GM12878 (cell line): ENCODE results near the gene AKT1S1. TPM values are rescaled to one million over a fixed set of nuclear protein-coding genes. Genes with fewer than 3 reads are reported as not detected.

Experiments used
- ATAC-seq: fragments of 200-7000 bp; cut with Tn5 transposase; 3 replicates; pipeline ENCODE4 v1.9.1; 2020; ENCODE audit warnings: mild to moderate bottlenecking, moderate library complexity
- BruUV-seq: library from RNA; stranded (reverse); fragments of 400-500 nt; replicated peaks from 2 replicates; lab custom pipeline; 2021; lab: Mats Ljungman, UMichigan
- CTCF ChIA-PET: fragments of 300-600 bp; sonication (Branson Sonifier 250); formaldehyde crosslinking; extraction: SDS; loops from one replicate; lab custom pipeline; 2021; ENCODE audit warnings: inconsistent platforms; lab: Yijun Ruan, JAX
- POLR2A ChIA-PET: fragments of 350-600 bp; formaldehyde crosslinking; extraction: SDS; loops from one replicate; lab custom pipeline; 2021; ENCODE audit warnings: inconsistent platforms; lab: Charles Lee
- RAD21 ChIA-PET: fragments of 300-600 bp; sonication (Branson Sonifier 250); formaldehyde crosslinking; loops from one replicate; lab custom pipeline; 2023; ENCODE audit warnings: antibody characterized with exemption; ENCODE audit not compliant: unreplicated experiment; lab: Charles Lee
- SMC1A ChIA-PET: fragments of 300-600 bp; sonication (Branson Sonifier 250); formaldehyde crosslinking; loops from one replicate; lab custom pipeline; 2023; ENCODE audit not compliant: unreplicated experiment, uncharacterized antibody; lab: Charles Lee
- DNase-seq: peaks from one replicate; pipeline ENCODE4 v3.0.0-alpha.2; 2011; ENCODE audit warnings: low read depth, low spot score
- FAIRE-seq: peaks from 3 replicates; lab custom pipeline; 2011; peaks lifted over from hg19 to GRCh38; lab: Jason Lieb, UNC
- H2AFZ ChIP-seq: 2 replicates; pipeline ENCODE4 v1.6.0; 2011; ENCODE audit warnings: low read depth, low read length, control low read depth; ENCODE audit not compliant: control insufficient read depth
- H3K27ac ChIP-seq: 2 replicates; pipeline ENCODE4 v1.5.1; 2011; ENCODE audit warnings: control low read depth; ENCODE audit not compliant: control insufficient read depth, insufficient read depth
- H3K27me3 ChIP-seq, 2 experiments: replicated peaks in 1 of 2; 2 replicates each; pipeline versions ENCODE4 v1.6.0 to v1.6.1; 2011; ENCODE audit warnings: low read length in 1 of 2; ENCODE audit not compliant: control insufficient read depth in 2 of 2, insufficient read depth in 2 of 2
- H3K36me3 ChIP-seq, 2 experiments: 2 replicates each; pipeline ENCODE4 v1.5.1; 2011; ENCODE audit warnings: low read length in 1 of 2; ENCODE audit not compliant: control insufficient read depth in 2 of 2, insufficient read depth in 2 of 2
- H3K4me1 ChIP-seq: 2 replicates; pipeline ENCODE4 v1.6.1; 2011; ENCODE audit warnings: mild to moderate bottlenecking, low read length, moderate library complexity, mixed read lengths; ENCODE audit not compliant: control insufficient read depth, insufficient read depth
- H3K4me2 ChIP-seq: 2 replicates; pipeline ENCODE4 v1.6.0; 2011; ENCODE audit warnings: control low read depth; ENCODE audit not compliant: control insufficient read depth, insufficient read depth
- H3K4me3 ChIP-seq: fragments of 200-600 bp; sonication (generic); 2 replicates; pipeline ENCODE4 v1.5.1; 2016
- H3K79me2 ChIP-seq: 2 replicates; pipeline ENCODE4 v1.6.0; 2011; ENCODE audit warnings: low read length; ENCODE audit not compliant: control insufficient read depth, insufficient read depth
- H3K9ac ChIP-seq: 2 replicates; pipeline ENCODE4 v1.8.0; 2011; ENCODE audit warnings: low read length, control low read depth, mixed read lengths; ENCODE audit not compliant: control insufficient read depth, insufficient read depth
- H3K9me3 ChIP-seq: replicated peaks from 3 replicates; pipeline ENCODE4 v1.5.1; 2011; ENCODE audit warnings: mild to moderate bottlenecking, low read length; ENCODE audit not compliant: control insufficient read depth, insufficient read depth
- H4K20me1 ChIP-seq: 2 replicates; pipeline ENCODE4 v1.6.0; 2011; ENCODE audit not compliant: control insufficient read depth, insufficient read depth
- BCL11A ChIP-seq: IDR thresholded peaks from 2 replicates; pipeline ENCODE4 v1.6.1; 2011; ENCODE audit warnings: low read depth, low read length
- IKZF2 ChIP-seq, 2 experiments: fragments of 450-650 bp; IDR thresholded peaks; 2 replicates each; pipeline ENCODE4 v1.6.1; 2017; ENCODE audit warnings: mild to moderate bottlenecking in 2 of 2, moderate library complexity in 2 of 2
- LARP7 ChIP-seq: fragments of 450-650 bp; IDR thresholded peaks from 2 replicates; pipeline ENCODE4 v1.6.1; 2017; ENCODE audit warnings: mild to moderate bottlenecking
- MLLT1 ChIP-seq: fragments of 450-650 bp; IDR thresholded peaks from 2 replicates; pipeline ENCODE4 v1.6.1; 2016; ENCODE audit warnings: mild to moderate bottlenecking
- NFIC ChIP-seq: IDR thresholded peaks from 2 replicates; pipeline ENCODE4 v1.6.1; 2012; ENCODE audit warnings: low read depth, mild to moderate bottlenecking, inconsistent platforms, low read length, moderate library complexity
- NRF1 ChIP-seq: conservative IDR thresholded peaks from 2 replicates; pipeline ENCODE4 v1.6.1; 2011; ENCODE audit warnings: mild to moderate bottlenecking, low read depth, low read length, improper control_type of control experiment
- POLR2A ChIP-seq: IDR thresholded peaks from 2 replicates; pipeline ENCODE4 v1.6.1; 2011; ENCODE audit warnings: low read depth, mild to moderate bottlenecking, low read length
- SMAD1 ChIP-seq: fragments of 450-650 bp; IDR thresholded peaks from 2 replicates; pipeline ENCODE4 v1.6.1; 2018; ENCODE audit warnings: mild to moderate bottlenecking, low read depth; ENCODE audit not compliant: partially characterized antibody
- SRF ChIP-seq, 2 experiments: IDR thresholded peaks; 2 replicates each; pipeline ENCODE4 v1.6.1; 2011; ENCODE audit warnings: low read depth in 2 of 2, low read length in 2 of 2, mild to moderate bottlenecking in 1 of 2, moderate library complexity in 1 of 2
- ZNF274 ChIP-seq: IDR thresholded peaks from one replicate; pipeline ENCODE4 v1.8.0; 2011; ENCODE audit not compliant: insufficient read length, insufficient read depth
- WGBS: methylation state at CpG from one replicate; pipeline ENCODE4 v1.1.6; 2016; ENCODE audit warnings: low lambda C conversion rate; ENCODE audit not compliant: insufficient replicate concordance, insufficient coverage; ENCODE audit errors: missing lambda C conversion rate; 5-methylcytosine and 5-hydroxymethylcytosine counted together
- in situ Hi-C: fragments of 300-500 bp; cut with MboI; formaldehyde crosslinking; loops from 9 replicates; pipeline ENCODE4 v1.14.3; 2018; ENCODE audit warnings: mixed read lengths
- intact Hi-C: fragments of 100-400 bp; cut with micrococcal nuclease; formaldehyde crosslinking; loops from one replicate; pipeline ENCODE4 v1.14.2; 2022; ENCODE audit not compliant: unreplicated experiment
- polyA plus RNA-seq, 11 experiments: library from polyadenylated mRNA; depleted of rRNA in 4 of 11; unstranded in 6 of 11; stranded (reverse) in 5 of 11; fragments of >200 nt; fragmentation: Nextera tagmentation in 4 of 11; fragmentation: Illumina TruSeq in 1 of 11; extraction: Ambion mirVana in 4 of 11; extraction: Trizol in 1 of 11; gene quantifications; 1 replicate in 1 of 11; 2 replicates in 10 of 11; pipeline versions ENCODE4 v1.2.1 to v1.2.3, GENCODE V29; 2011 to 2016; ENCODE audit warnings: inconsistent platforms in 2 of 11, missing spikeins in 2 of 11, low read depth in 1 of 11
- total RNA-seq, 4 experiments: library from RNA; depleted of rRNA in 3 of 4; stranded (reverse); fragments of >200 nt in 3 of 4; fragmentation: Illumina TruSeq in 1 of 4; extraction: Trizol in 1 of 4; gene quantifications; 2 replicates each; pipeline versions ENCODE4 v1.2.1 to v1.2.3, GENCODE V29; 2013 to 2021

The AKT1S1 gene
- total and polyA plus RNA-seq, 10 of the 15 experiments (the other 5 are each of a cell fraction or from before 2014, with no cell fraction given), result 0.43 to 23.0 (median 12.3) TPM

- no peak for TF ChIP-seq ZNF274
- 0 out of 2 replicates have a peak, but pooled peaks have one; percentile 46 for TF ChIP-seq BCL11A
- TF ChIP-seq LARP7, result 0 out of 2 replicates have a peak, but pooled peaks have one; percentile 49
- peak; percentile 50; the same call in 1 of the 2 replicates for TF ChIP-seq NFIC
- no peak for TF ChIP-seq NRF1
- TF ChIP-seq IKZF2 (IDR thresholded peaks at IDR 0.05), result peak; percentile 73 to 81; a peak in 3 of 4 replicates
- no peak for TF ChIP-seq SRF (IDR thresholded peaks at IDR 0.05; ENCODE audit: low read depth in 2 of 2, low read length in 2 of 2)
Measured at GRCh38 chr19:49894879-49895565, 17.9 kb upstream of the AKT1S1 start (continued).

DNA sequence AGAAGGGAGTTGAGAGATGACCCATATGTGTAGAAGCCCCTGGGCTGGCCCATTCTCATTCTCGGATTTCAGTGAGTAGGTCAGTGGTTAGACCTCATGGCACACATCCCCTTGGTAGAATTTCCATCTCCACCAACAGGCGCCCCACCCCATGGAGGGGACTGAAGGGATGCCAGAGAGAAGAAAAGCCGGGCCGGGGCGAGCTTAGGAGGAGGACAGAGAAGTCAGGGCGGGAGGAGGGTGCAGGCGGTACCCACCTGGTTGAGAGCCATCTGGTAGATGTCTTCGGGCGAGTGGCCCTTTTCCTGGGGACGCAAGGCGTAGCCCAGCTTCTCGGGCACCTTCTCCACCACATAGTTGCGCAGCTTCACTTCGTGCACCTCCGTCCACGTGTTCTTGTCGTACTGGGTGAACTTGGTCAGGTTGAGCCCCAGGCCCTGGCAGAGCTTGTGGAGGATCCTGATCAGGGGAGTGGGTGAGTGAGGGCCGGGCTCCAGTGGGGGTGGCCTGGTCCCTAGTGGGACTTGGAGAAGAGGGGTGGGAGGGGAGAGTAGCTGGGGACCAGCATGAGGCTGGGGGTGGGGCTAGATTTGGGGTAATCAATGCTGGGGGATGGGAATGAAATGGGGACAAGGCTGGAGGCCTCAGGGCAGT is 17.0 kb upstream of the AKT1S1 start:
- Histone ChIP-seq H3K4me3 (peak overlapping the region; percentile 77), H3K4me1 (peaks cover 46% of the 10 kb centered on the region), H4K20me1 (no peaks in the 10 kb centered on the region), H3K27ac (peak overlapping the region; percentile 91), H3K4me2 (peak overlapping the region; percentile 86), H3K27me3 (no peaks in the 10 kb centered on the region), H2AFZ (no peak overlapping the region), H3K36me3 (peaks cover 0 to 9% of the 10 kb centered on the region in 2 experiments; a peak in 3 of 4 replicates), H3K9me3 (no peaks in the 10 kb centered on the region; the same call in 2 of the 3 replicates), H3K79me2 (peaks cover 49% of the 10 kb centered on the region), H3K9ac (peak overlapping the region; percentile 78)
- CTCF ChIA-PET, result interaction anchor here (0.9 to 6.3 kb wide), 5 partner anchors 10 to 34 kb away, joined by 3 to 71 read pairs (median 7); partner anchors contain the start of gene ATF5
- whole genome bisulfite sequencing, result 62% methylated on average over 18 of the region's 18 CpGs
- no peak for FAIRE-seq
- TF ChIP-seq MLLT1, result peak; percentile 72
- 0 out of 2 replicates have a peak, but pooled peaks have one; percentile 21 for TF ChIP-seq POLR2A
- no peak for TF ChIP-seq SMAD1
- no peak for ATAC-seq
- no peak for DNase-seq
- in situ Hi-C loops, result loop anchor here (25.0 kb wide), 1 partner anchor 1257 kb away; the partner anchor contains the start of genes CA11 and DBP
- RAD21 ChIA-PET, result interaction anchor here (0.6 to 5.4 kb wide), 9 partner anchors 13 to 1877 kb away, joined by 3 to 66 read pairs (median 3); partner anchors contain the start of genes AKT1S1, ATF5, NUP62 and TBC1D17
- SMC1A ChIA-PET, result interaction anchor here (1.2 to 7.3 kb wide), 5 partner anchors 11 to 34 kb away, joined by 3 to 110 read pairs (median 9); partner anchors contain the start of genes ATF5 and NUP62
- no TSS peak for BruUV-seq
- intact Hi-C loops, result no loop called here
- POLR2A ChIA-PET, result interaction anchor here (0.6 to 8.2 kb wide), 11 partner anchors 13 to 277 kb away, joined by 3 to 116 read pairs (median 7); partner anchors contain the start of genes ATF5, NUP62 and PNKP
